GM12878 (cell line): ENCODE results near the gene WWOX. TPM values are rescaled to one million over a fixed set of nuclear protein-coding genes. Genes with fewer than 3 reads are reported as not detected.

Experiments
- ATAC-seq: fragments of 200-7000 bp; cut with Tn5 transposase; 3 replicates; pipeline ENCODE4 v1.9.1; 2020; ENCODE audit warnings: mild to moderate bottlenecking, moderate library complexity
- BruUV-seq: library from RNA; stranded (reverse); fragments of 400-500 nt; replicated peaks from 2 replicates; lab custom pipeline; 2021; lab: Mats Ljungman, UMichigan
- CTCF ChIA-PET: fragments of 300-600 bp; sonication (Branson Sonifier 250); formaldehyde crosslinking; extraction: SDS; loops from one replicate; lab custom pipeline; 2021; ENCODE audit warnings: inconsistent platforms; lab: Yijun Ruan, JAX
- POLR2A ChIA-PET: fragments of 350-600 bp; formaldehyde crosslinking; extraction: SDS; loops from one replicate; lab custom pipeline; 2021; ENCODE audit warnings: inconsistent platforms; lab: Charles Lee
- RAD21 ChIA-PET: fragments of 300-600 bp; sonication (Branson Sonifier 250); formaldehyde crosslinking; loops from one replicate; lab custom pipeline; 2023; ENCODE audit warnings: antibody characterized with exemption; ENCODE audit not compliant: unreplicated experiment; lab: Charles Lee
- SMC1A ChIA-PET: fragments of 300-600 bp; sonication (Branson Sonifier 250); formaldehyde crosslinking; loops from one replicate; lab custom pipeline; 2023; ENCODE audit not compliant: unreplicated experiment, uncharacterized antibody; lab: Charles Lee
- DNase-seq: peaks from one replicate; pipeline ENCODE4 v3.0.0-alpha.2; 2011; ENCODE audit warnings: low read depth, low spot score
- FAIRE-seq: peaks from 3 replicates; lab custom pipeline; 2011; peaks lifted over from hg19 to GRCh38; lab: Jason Lieb, UNC
- H2AFZ ChIP-seq: 2 replicates; pipeline ENCODE4 v1.6.0; 2011; ENCODE audit warnings: low read depth, low read length, control low read depth; ENCODE audit not compliant: control insufficient read depth
- H3K27ac ChIP-seq: 2 replicates; pipeline ENCODE4 v1.5.1; 2011; ENCODE audit warnings: control low read depth; ENCODE audit not compliant: control insufficient read depth, insufficient read depth
- H3K27me3 ChIP-seq, 2 experiments: replicated peaks in 1 of 2; 2 replicates each; pipeline versions ENCODE4 v1.6.0 to v1.6.1; 2011; ENCODE audit warnings: low read length in 1 of 2; ENCODE audit not compliant: control insufficient read depth in 2 of 2, insufficient read depth in 2 of 2
- H3K36me3 ChIP-seq, 2 experiments: 2 replicates each; pipeline ENCODE4 v1.5.1; 2011; ENCODE audit warnings: low read length in 1 of 2; ENCODE audit not compliant: control insufficient read depth in 2 of 2, insufficient read depth in 2 of 2
- H3K4me1 ChIP-seq: 2 replicates; pipeline ENCODE4 v1.6.1; 2011; ENCODE audit warnings: mild to moderate bottlenecking, low read length, moderate library complexity, mixed read lengths; ENCODE audit not compliant: control insufficient read depth, insufficient read depth
- H3K4me2 ChIP-seq: 2 replicates; pipeline ENCODE4 v1.6.0; 2011; ENCODE audit warnings: control low read depth; ENCODE audit not compliant: control insufficient read depth, insufficient read depth
- H3K4me3 ChIP-seq: fragments of 200-600 bp; sonication (generic); 2 replicates; pipeline ENCODE4 v1.5.1; 2016
- H3K79me2 ChIP-seq: 2 replicates; pipeline ENCODE4 v1.6.0; 2011; ENCODE audit warnings: low read length; ENCODE audit not compliant: control insufficient read depth, insufficient read depth
- H3K9ac ChIP-seq: 2 replicates; pipeline ENCODE4 v1.8.0; 2011; ENCODE audit warnings: low read length, control low read depth, mixed read lengths; ENCODE audit not compliant: control insufficient read depth, insufficient read depth
- H3K9me3 ChIP-seq: replicated peaks from 3 replicates; pipeline ENCODE4 v1.5.1; 2011; ENCODE audit warnings: mild to moderate bottlenecking, low read length; ENCODE audit not compliant: control insufficient read depth, insufficient read depth
- H4K20me1 ChIP-seq: 2 replicates; pipeline ENCODE4 v1.6.0; 2011; ENCODE audit not compliant: control insufficient read depth, insufficient read depth
- BCLAF1 ChIP-seq: fragments of 450-650 bp; IDR thresholded peaks from 2 replicates; pipeline ENCODE4 v1.6.1; 2017; ENCODE audit warnings: antibody characterized with exemption, mild to moderate bottlenecking, moderate library complexity
- BHLHE40 ChIP-seq, 2 experiments: fragments of 450-650 bp in 1 of 2; IDR thresholded peaks; 2 replicates each; pipeline ENCODE4 v1.6.1; 2011 to 2017; ENCODE audit warnings: low read depth in 2 of 2, borderline replicate concordance in 1 of 2, improper control_type of control experiment in 1 of 2, low read length in 1 of 2, mild to moderate bottlenecking in 1 of 2
- CBFB ChIP-seq: IDR thresholded peaks from 2 replicates; pipeline ENCODE4 v1.6.1; 2016; ENCODE audit warnings: antibody characterized with exemption, low read depth
- E2F8 ChIP-seq: fragments of 450-650 bp; IDR thresholded peaks from 2 replicates; pipeline ENCODE4 v1.6.1; 2018; ENCODE audit warnings: mild to moderate bottlenecking, low read depth, moderate library complexity; ENCODE audit not compliant: partially characterized antibody
- GABPA ChIP-seq: IDR thresholded peaks from 2 replicates; pipeline ENCODE4 v1.6.1; 2014; ENCODE audit warnings: antibody characterized with exemption, low read depth, mild to moderate bottlenecking, inconsistent platforms
- GATAD2B ChIP-seq: fragments of 450-650 bp; conservative IDR thresholded peaks from 2 replicates; pipeline ENCODE4 v1.6.1; 2017; ENCODE audit warnings: low read depth, mild to moderate bottlenecking, moderate library complexity
- SKIL ChIP-seq: fragments of 450-650 bp; IDR thresholded peaks from 2 replicates; pipeline ENCODE4 v1.6.1; 2017; ENCODE audit warnings: mild to moderate bottlenecking, low read depth, inconsistent platforms; ENCODE audit not compliant: poor library complexity, severe bottlenecking
- SREBF2 ChIP-seq: IDR thresholded peaks from 2 replicates; pipeline ENCODE4 v1.6.1; 2012; ENCODE audit warnings: mild to moderate bottlenecking, low read length
- ZNF217 ChIP-seq: fragments of 450-650 bp; IDR thresholded peaks from 2 replicates; pipeline ENCODE4 v1.6.1; 2017; ENCODE audit warnings: antibody characterized with exemption, mild to moderate bottlenecking
- WGBS: methylation state at CpG from one replicate; pipeline ENCODE4 v1.1.6; 2016; ENCODE audit warnings: low lambda C conversion rate; ENCODE audit not compliant: insufficient replicate concordance, insufficient coverage; ENCODE audit errors: missing lambda C conversion rate; 5-methylcytosine and 5-hydroxymethylcytosine counted together
- in situ Hi-C: fragments of 300-500 bp; cut with MboI; formaldehyde crosslinking; loops from 9 replicates; pipeline ENCODE4 v1.14.3; 2018; ENCODE audit warnings: mixed read lengths
- intact Hi-C: fragments of 100-400 bp; cut with micrococcal nuclease; formaldehyde crosslinking; loops from one replicate; pipeline ENCODE4 v1.14.2; 2022; ENCODE audit not compliant: unreplicated experiment
- polyA plus RNA-seq, 11 experiments: library from polyadenylated mRNA; depleted of rRNA in 4 of 11; unstranded in 6 of 11; stranded (reverse) in 5 of 11; fragments of >200 nt; fragmentation: Nextera tagmentation in 4 of 11; fragmentation: Illumina TruSeq in 1 of 11; extraction: Ambion mirVana in 4 of 11; extraction: Trizol in 1 of 11; gene quantifications; 1 replicate in 1 of 11; 2 replicates in 10 of 11; pipeline versions ENCODE4 v1.2.1 to v1.2.3, GENCODE V29; 2011 to 2016; ENCODE audit warnings: inconsistent platforms in 2 of 11, missing spikeins in 2 of 11, low read depth in 1 of 11
- total RNA-seq, 4 experiments: library from RNA; depleted of rRNA in 3 of 4; stranded (reverse); fragments of >200 nt in 3 of 4; fragmentation: Illumina TruSeq in 1 of 4; extraction: Trizol in 1 of 4; gene quantifications; 2 replicates each; pipeline versions ENCODE4 v1.2.1 to v1.2.3, GENCODE V29; 2013 to 2021

Gene WWOX
- total and polyA plus RNA-seq, 10 of the 15 experiments (the other 5 are each of a cell fraction or from before 2014, with no cell fraction given), result 2.8 to 24.4 (median 17.8) TPM

GRCh38 chr16:78655331-78656113, 556.1 kb downstream of the WWOX start (continued):
- TF ChIP-seq GABPA, result no peak
- TF ChIP-seq CBFB, result no peak
- TF ChIP-seq ZNF217, result no peak
- no peak for TF ChIP-seq BCLAF1
- TF ChIP-seq, all 136 proteins: peak for 0

GRCh38 chr16:78656887-78657286, 557.4 kb downstream of the WWOX start:
- H2AFZ ChIP-seq, result no peak overlapping the region
- no peak for ATAC-seq
- intact Hi-C loops, result no loop called here
- TF ChIP-seq BHLHE40 (IDR thresholded peaks at IDR 0.05; ENCODE audit: borderline replicate concordance in 1 of 2, low read depth in 2 of 2, low read length in 1 of 2) (no peak), SKIL (no peak), GATAD2B (no peak), E2F8 (no peak), SREBF2 (no peak)
- TF ChIP-seq, all 136 proteins: peak for 0
- no peaks in the 10 kb centered on the region for H3K79me2 ChIP-seq
- in situ Hi-C loops, result loop anchor here (10.0 kb wide), 1 partner anchor 58 kb away; no protein-coding TSS in a partner anchor
- BruUV-seq, result no TSS peak
- RAD21 ChIA-PET, result no interaction called here
- no peak overlapping the region for H3K9ac ChIP-seq
- H3K4me2 ChIP-seq, result no peak overlapping the region
- POLR2A ChIA-PET, result no interaction called here
- CTCF ChIA-PET, result no interaction called here
- H3K4me1 ChIP-seq, result no peaks in the 10 kb centered on the region
- no peaks in the 10 kb centered on the region for H3K36me3 ChIP-seq
- no peaks in the 10 kb centered on the region for H3K9me3 ChIP-seq
- no peaks in the 10 kb centered on the region for H3K27me3 ChIP-seq
- no peak for DNase-seq
- no peaks in the 10 kb centered on the region for H4K20me1 ChIP-seq
- H3K4me3 ChIP-seq, result no peak overlapping the region
- no peak for FAIRE-seq
- SMC1A ChIA-PET, result no interaction called here
- 62% methylated on average over 10 of the region's 10 CpGs for WGBS
- no peak overlapping the region for H3K27ac ChIP-seq
